NCI-H345 treated with DMSO at 0.1 percent for 48 hours (cell line): Measurements from ENCODE around the gene TRPC1.

ENCODE experiments used
- DNase-seq: peaks from one replicate; lab custom pipeline; 2025; ENCODE audit not compliant: unreplicated experiment; lab: John Stamatoyannopoulos, UW

The TRPC1 gene

DNA sequence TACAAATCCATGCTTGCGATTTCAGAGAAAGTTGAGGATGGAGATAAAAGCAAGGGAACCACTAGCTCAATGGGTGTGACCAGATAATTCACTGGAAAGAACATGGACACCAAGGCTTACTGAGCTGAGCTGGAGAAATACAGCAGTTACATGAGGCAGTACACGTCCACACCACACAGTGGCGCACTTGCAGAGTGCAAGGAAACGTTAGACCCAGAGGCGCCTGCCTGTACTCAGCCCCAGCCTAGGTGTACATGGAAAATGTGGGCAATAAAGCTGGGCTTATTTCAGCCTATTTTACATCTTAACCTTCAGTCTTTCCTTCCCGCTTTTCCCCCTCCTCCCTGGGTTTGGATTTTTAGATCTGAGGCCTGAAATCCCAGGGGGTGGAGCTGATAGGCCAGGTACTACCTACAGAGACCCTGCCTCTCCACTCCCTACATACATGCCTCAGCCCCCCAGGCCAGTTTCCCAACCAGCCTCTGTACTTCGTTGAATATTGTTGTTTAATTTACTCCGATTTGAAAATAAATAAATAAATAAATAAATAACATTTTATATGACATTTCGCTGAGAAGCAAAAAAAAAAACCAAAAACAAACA is 105.0 kb downstream of the TRPC1 start:
- DNase-seq = peak; percentile 32

DNA sequence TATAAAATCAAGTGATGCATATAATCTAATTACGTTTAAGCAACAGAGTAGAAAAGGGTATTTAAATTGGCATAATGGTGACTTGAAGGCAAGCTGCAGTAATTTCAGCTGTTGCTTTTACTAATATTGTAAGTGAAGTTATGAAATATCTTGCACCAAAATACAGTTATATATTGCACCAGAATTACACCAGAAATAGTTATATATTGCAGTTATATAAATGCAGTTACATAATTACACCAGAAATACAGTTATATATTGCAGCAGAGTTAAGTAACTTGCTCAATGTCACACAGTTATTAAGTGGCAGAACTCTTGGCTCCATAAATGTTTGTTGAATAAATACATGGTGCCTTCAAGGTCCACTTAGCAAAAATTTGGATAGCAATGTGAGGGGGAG is 113.7 kb downstream of the TRPC1 start:
- DNase-seq = no peak

DNA sequence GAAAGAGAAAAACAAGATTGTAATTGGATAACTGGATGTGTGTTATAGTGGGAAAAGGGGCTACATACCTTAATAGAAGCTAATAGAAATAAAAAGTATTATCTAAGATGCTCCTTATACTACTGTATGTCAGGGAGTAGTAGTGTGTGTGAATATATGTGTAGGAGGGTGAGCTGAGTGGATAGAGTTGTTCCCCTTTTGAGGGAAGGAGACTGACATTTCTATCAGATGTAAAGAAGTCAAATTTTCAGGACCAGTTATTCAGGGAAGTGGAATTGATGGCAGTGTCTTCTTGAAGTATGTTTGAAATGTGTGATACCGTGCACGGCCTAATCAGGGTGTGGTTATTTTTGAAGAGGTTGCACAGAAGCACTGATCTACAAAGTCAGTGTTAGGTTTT is 116.0 kb downstream of the TRPC1 start:
- no peak for DNase-seq

GRCh38 chr3:142844339-142844977 is 120.6 kb downstream of the TRPC1 start:
- DNase-seq = no peak

- no peak for DNase-seq
Measured at GRCh38 chr3:142846779-142847577, 123.1 kb downstream of the TRPC1 start.

DNA sequence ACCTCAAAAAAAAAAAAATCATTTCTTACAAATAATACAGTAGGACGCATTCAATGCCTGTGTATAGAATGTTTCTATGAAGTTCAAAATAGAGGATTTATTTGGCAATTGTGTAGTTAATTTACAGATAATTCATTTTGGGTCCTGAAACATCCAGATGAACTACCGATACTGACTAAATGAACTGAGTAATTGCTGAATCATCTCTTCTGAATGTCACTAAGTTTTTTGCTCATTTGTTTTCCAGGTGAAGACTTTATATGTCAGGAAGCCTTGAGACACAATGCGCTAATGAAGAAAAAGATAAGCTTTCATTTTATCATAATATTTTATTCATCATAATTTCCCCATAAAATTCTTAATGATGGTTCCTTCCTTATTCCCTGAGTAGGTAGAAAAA is 125.3 kb downstream of the TRPC1 start:
- DNase-seq = no peak

DNA sequence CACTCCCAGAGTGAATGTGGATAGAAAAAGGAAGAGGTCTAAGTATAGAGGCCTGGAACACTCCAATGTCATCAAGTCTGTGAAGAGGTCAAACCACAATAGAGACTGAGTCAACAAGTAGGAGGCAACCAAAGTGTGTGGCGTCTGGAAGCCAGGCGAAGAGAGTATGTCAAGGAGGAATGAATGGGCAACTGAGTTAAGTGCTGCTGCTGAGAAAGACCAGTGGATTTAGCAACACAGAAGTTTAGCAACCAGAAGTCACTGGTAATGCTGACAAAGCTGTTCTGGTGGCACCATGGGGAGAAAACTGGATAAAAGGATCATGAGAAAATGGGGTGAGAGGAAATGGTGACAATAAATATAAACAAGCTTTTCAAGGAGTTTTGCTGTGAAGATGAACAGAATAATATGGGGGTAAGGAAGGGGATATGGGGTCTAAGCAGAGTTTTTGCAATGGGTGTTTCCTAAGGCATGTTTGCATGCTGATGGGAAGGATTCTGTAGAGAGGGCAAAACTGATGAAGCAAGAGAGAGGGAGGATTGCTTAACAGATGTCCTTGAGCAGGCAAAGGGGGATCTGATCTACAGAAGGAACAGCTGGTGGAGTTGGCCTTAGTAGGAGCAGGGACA is 126.7 kb downstream of the TRPC1 start:
- no peak for DNase-seq

GRCh38 chr3:142852009-142852408 is 128.2 kb downstream of the TRPC1 start:
- DNase-seq = no peak

GRCh38 chr3:142853270-142854168 is 129.7 kb downstream of the TRPC1 start:
- DNase-seq = no peak

DNA sequence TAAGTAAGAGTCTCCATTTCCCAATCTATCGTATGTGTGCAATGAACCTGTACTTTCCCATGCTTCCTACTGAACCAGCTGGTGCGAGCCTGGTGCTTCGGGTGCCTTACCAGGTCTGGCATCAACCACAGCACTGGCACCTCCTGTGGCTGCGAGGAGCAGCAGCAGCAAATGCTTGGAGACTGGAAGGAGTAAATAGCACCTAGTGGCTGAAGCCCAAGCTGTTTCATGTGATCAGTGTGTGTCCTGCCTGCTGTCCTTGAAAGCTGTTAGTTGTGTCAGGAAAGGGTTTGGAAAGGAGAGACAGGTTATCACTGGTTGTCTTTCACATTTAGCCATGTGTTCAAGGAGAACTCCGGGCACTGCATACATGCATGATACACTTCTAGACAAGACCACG is 133.2 kb downstream of the TRPC1 start:
- DNase-seq = no peak
